ENCODE measurements around the gene IL18. TPM values are rescaled to one million over a fixed set of nuclear protein-coding genes. Genes with fewer than 3 reads are reported as not detected.
A peak's percentile ranks its signal among the peaks of the same experiment; 100 is the strongest.

Gene IL18
- total RNA-seq, 6 experiments from 2014 or later, result 2.7 to 7.2 (median 4.4) TPM

GRCh38 chr11:112160091-112160848, 3.6 kb downstream of the IL18 start:
- Histone ChIP-seq H3K27ac (peak overlapping the region in 1 of 3 donors; percentile 20), H3K4me3 (no peak overlapping the region), H3K4me1 (peaks cover 0 to 19% (median 8%) of the 10 kb centered on the region in 4 donors), H3K27me3 (no peaks in the 10 kb centered on the region), H3K9me3 (no peaks in the 10 kb centered on the region), H3K36me3 (no peaks in the 10 kb centered on the region)
- TF ChIP-seq POLR2A (IDR thresholded peaks at IDR 0.05) (no peak), CTCF (IDR thresholded peaks at IDR 0.05) (no peak)
- ATAC-seq (no peak), DNase-seq (no peak)
- WGBS (ENCODE audit: insufficient coverage, low coverage, low lambda C conversion rate, missing lambda C conversion rate), result 71% methylated on average over 2 of the region's 2 CpGs
- intact Hi-C loops (cut with DNase I), result no loop called here

DNA sequence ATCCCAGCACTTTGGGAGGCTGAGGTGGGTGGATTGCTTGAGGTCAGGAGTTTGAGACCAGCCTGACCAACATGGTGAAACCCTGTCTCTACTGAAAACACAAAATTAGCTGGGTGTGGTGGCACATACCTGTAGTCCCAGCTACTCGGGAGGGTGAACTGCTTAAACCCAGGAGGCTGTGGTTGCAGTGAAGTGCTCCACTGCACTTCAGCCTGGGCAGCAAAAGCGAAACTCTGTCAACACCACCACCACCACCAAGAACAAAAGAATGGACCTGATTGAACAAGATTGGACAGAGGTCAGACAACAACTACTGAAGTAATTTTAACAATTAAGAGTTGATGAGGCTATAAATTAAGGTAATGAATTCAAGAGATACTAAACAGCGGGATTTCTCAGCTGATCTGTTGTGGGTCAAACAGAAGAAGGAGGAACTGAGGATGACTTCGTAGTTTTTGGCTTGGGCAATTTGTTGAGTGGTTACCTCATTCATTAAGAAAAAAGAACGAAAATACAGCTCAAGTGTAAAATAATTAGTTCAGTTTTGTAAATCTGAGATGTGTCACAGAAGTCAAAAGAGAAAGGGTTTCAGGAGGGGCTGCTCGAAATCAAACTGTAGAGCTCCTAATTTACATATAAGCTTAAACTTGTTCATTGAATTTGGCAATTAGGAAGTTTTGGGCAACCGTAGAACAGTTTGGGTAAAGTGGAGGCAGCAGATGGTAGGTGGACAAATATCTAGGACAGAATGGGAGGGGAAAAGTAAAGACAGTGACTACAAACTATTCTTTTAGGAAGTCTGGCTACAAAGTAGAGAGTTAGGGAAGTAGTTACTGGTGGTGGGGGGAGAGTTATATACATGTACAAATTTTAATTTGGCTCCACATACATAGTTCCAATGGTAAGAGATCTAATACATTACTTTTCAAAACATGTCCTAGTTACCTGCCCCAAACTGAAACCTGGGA, 4.5 kb downstream of the IL18 start:
- TF ChIP-seq CTCF (IDR thresholded peaks at IDR 0.05) (no peak), POLR2A (IDR thresholded peaks at IDR 0.05) (no peak)
- H3K36me3 ChIP-seq, result no peaks in the 10 kb centered on the region
- peak overlapping the region in 1 of 3 donors; percentile 20 for H3K27ac ChIP-seq
- intact Hi-C loops (cut with DNase I), result no loop called here
- DNase-seq (no peak), ATAC-seq (no peak)
- WGBS (ENCODE audit: insufficient coverage, low coverage, low lambda C conversion rate, missing lambda C conversion rate), result 69% methylated on average over 6 of the region's 7 CpGs
- H3K4me1 ChIP-seq, result peaks cover 0 to 19% (median 8%) of the 10 kb centered on the region in 4 donors
- no peaks in the 10 kb centered on the region for H3K27me3 ChIP-seq
- H3K9me3 ChIP-seq, result no peaks in the 10 kb centered on the region
- H3K4me3 ChIP-seq, result no peak overlapping the region

GRCh38 chr11:112156956-112157766, 6.7 kb downstream of the IL18 start:
- Histone ChIP-seq H3K4me3 (no peak overlapping the region), H3K27ac (peak overlapping the region; percentile 45 to 58 (median 51)), H3K27me3 (no peaks in the 10 kb centered on the region), H3K4me1 (peaks cover 0 to 13% (median 5%) of the 10 kb centered on the region in 4 donors), H3K36me3 (no peaks in the 10 kb centered on the region), H3K9me3 (no peaks in the 10 kb centered on the region)
- 50% methylated on average over 4 of the region's 4 CpGs for WGBS (ENCODE audit: insufficient coverage, low coverage, low lambda C conversion rate, missing lambda C conversion rate)
- intact Hi-C loops (cut with DNase I), result no loop called here
- DNase-seq (no peak), ATAC-seq (peak; percentile 90 to 95 (median 94))
- TF ChIP-seq POLR2A (IDR thresholded peaks at IDR 0.05) (no peak), CTCF (IDR thresholded peaks at IDR 0.05) (no peak)

Data from right lobe of liver (tissue), 6 donors.